NOMO-1 treated with DMSO at 0.1 percent for 48 hours (cell line): ENCODE data around the gene RAMP1.

ENCODE experiments used
- DNase-seq: peaks from one replicate; lab custom pipeline; 2025; ENCODE audit not compliant: unreplicated experiment; lab: John Stamatoyannopoulos, UW

RAMP1 gene

DNA sequence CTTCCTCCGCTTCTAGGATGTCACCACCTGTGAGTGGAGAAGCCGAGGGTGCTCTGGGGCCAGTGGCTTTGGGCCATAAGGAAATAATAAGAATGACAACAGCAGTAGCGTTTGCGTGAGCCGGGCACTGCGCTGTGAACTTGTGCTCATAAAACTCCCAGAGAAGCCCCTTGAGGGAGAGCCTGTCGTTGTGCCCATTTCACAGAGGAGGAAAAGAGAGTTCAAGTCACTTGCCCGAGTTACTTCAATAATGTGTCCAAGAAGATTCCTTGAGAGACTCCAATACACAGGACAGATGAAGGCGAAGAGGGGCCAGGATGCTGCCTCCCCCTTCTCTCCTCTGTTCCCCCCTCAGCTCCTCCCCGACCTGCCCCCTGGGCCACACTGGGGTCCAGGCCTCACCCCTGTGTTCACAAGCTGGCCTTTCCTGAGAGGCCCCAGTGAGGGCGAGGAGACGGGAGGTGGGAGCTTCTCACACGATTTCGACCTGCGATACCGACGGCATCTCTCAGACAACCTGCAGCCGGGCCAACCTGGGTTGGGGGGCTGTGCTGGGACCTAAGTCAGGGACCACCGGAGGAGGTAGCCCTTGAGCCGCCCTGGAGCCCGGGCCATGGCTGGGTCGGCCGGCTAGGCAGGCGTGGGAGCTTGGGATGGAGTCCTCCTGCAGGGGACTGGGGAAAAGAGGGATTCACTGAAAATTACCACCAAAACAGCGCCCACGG is 53.9 kb downstream of the RAMP1 start:
- no peak for DNase-seq

DNA sequence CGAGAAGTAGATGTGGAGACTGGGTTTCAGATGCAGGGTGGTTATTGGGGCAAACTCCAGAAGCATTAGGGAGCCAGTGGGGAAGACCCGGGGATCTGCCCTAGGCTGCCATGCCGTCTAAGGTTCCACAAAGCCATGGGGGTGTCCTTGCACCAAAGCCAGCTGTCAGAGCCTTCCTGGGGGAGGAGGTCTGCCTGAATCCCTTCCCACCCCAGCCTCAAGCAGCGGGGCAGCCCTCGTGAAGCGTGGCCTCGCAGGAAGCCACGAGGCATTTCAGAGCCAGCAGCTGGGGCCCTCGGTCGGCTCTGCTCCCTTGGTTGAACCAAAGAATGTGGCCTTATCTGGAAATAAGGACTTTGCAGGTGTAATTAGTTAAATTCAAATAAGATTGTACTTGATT is 56.2 kb downstream of the RAMP1 start:
- DNase-seq = no peak

DNA sequence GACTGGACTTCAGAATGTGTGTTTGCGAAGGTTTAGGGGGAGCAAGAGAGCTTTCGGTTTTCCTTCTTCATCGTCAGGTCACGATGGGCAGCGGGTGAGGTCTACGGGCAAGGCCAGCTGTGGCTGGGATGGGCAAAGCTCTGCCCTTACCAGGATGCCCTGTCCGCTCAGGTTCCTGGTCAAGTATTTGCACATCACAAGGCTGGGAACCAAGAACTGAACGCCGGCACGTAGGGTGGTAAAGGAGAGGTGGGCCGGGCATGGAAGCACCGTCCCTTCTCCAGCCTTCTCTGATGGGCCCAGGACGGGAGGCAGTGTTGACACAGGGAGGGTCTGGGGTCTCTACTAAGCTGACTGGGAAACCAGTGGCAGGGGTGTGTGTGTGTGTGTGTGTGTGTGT is 56.9 kb downstream of the RAMP1 start:
- no peak for DNase-seq

DNA sequence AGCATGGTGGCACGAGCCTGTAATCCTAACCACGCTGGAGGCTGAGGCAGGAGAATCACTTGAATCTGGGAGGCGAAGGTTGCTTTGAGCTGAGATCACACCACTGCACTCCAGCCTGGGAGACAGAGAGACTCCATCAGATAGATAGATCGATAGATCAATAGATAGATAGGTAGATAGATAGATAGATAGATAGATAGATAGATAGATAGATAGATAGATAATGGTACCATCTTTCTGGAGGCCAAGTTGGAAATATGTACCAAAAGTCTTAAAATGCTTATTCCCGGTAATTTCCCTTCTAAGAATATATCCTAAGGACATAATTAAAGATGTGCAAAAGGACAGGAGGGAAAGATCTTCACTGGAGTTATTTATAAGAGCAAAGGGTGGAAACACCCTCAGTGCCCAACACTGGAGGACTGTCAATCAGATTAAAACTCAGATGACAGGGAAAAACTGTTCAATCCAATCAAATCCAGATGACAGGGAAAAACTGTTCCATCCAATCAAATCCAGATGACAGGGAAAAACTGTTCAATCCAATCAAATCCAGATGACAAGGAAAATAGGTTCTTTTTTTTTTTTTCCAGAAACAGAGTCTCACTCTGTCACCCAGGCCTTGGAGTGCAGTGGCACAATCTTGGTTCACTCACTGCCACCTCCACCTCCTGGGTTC is 58.4 kb downstream of the RAMP1 start:
- DNase-seq = no peak

DNA sequence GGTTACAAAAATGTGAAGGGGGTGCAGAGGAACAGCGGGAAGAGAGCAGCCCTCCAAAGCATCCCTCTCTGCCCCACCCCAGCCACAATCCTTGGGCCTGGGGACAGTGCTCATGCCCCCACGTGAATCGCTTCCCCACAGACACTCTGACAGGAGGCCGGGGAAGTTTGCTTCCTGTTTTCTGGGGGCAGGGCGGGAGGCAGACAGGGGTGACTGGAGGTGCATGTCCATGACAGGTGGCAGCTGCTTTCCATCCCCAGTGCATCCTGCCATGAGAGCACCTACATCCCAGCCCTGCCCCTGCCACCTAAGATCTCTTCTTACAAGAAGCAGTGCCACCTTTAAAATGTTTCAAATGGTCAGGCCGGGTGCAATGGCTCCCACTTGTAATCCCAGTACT is 60.2 kb downstream of the RAMP1 start:
- DNase-seq = peak; percentile 12

DNA sequence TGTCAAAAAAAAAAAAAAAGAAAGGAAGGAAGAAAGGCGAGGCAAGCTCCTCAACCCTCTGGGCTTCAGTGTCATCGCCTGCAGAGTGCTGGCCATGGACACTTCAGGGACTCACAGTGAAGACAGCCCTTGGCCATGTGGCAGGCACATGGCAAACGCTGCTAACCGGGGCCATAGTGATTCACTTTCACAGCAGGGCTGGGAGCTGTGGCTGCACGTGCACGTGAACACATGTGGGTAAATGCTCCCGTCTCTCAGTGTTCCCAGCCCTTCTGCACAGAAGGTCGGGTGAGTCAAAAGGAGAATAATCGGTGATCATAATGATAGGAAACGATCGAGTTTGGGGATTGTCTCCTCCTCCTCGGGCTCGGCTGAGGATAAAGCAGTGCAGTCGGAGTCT is 61.2 kb downstream of the RAMP1 start:
- DNase-seq = no peak

DNA sequence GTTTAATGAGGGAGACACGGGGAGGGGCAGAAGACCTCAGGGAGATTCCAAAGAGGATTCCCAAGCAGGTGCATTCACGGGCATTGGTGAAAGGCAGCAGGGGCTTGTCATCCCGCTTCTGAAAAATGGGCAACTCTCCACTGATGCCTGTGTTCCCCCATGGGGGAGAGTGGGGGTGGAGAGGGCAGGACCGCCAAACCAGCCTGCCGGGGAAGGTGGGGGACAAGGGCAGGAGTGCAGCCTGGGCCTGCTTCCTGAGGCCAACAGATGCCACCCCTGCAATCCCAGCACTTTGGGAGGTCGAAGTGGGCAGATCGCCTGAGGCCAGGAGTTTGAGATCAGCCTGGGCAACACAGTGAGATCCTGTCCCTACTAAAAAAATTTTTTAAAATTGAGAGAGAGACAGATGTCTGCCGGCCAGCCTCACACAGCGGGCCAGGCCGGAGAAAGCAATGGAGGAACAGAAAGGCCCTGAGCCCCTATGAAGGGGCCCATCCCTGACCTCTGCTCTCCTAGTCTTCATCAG is 62.6 kb downstream of the RAMP1 start:
- DNase-seq = no peak

DNA sequence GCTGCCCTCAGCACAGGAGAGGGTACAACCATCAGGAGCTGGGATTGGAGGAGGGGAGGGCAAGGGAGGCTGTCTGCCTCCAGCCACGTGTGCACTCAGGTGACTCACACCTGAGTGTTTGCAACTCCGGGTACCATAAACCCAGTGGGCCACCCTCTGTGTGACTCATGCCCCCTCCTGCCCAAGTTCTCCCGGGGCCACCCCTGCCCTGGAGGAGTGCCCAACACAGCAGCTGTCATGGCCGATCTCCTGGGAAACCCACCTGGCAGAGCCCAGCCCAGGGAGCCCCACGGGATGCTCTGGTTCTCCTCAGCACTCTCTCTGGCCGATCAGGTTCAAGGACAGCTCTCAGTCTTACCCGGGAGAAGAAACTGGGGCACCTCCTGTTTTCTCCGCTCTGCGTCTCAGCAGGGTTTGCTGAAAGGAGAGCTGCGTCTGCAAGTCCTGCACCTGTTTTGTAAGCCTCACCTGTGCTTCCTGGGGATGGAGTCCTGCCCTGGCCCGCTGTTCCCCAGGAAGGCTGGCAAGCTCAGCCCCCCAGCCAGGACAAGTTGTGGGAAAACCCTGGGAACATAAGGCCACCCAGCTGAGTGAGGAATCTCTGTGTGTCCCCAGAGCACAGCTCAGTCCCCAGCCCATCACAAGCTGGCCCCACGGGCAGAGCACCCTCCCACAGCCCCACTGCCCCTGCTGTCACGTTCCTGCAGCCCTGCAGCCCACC is 63.4 kb downstream of the RAMP1 start:
- DNase-seq = no peak

DNA sequence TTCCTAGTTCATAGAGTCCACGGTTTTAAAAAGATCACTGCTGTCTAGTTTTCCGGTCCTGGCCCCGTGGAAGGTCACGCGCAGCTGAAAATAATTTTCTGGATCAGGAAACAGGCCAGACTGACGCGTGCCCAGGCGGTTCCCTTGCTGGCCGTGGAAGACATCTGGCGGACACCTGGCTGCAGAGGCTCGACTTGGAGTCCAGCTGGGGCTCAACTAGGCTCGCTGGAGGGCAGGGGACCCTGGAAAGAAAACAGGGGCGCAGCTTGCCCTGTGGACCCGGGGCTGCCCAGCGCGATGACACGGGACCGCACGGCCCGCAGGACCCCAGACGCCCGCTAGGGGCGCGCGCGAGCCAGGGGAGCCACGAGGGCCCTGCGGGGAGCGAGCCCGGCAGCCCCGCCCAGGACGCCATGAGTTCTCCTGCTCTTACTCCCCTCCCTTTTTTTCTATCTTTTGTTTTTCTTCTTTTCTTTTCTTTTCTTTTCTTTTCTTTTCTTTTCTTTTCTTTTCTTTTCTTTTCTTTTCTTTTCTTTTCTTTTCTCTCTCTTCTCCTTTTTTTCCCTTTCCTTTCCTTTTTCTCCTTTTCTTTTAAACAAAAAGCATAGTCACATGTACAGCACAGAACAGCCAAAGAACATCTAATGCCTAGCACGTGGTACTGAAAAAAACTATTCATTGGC is 64.2 kb downstream of the RAMP1 start:
- DNase-seq = peak; percentile 44

DNA sequence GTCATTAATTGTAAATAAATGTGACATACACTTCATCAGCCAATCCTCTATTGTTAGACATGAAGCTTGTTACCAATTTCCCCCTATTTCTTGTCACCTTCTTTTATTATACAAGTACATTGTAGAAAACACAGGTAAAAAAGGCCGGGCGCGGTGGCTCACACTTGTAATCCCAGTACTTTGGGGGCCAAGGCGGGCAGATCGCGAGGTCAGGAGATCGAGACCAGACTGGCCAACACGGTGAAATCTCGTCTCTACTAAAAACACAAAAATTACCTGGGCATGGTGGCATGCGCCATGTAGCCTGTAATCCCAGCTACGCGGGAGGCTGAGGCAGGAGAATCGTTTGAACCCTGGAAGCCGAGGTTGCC is 64.7 kb downstream of the RAMP1 start:
- DNase-seq = no peak

DNA sequence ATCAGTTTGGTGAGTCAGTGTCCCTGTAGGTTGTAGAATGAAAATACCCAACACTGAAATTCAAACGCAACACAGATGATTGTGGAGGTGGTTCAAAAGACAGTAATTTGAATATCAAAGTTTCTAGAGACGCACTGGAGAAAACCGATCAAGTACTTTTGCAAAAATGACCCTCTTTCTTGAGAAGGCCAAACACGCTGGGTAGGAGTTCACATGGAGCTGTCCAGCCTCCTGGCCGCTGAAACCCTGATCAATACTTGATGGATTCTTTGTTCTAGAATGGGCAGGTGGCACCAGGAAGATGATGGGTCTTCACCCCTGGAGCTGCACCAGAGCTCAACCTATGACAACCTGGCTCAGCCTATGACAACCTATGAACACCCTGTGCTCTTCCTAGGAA is 67.7 kb downstream of the RAMP1 start:
- no peak for DNase-seq

DNA sequence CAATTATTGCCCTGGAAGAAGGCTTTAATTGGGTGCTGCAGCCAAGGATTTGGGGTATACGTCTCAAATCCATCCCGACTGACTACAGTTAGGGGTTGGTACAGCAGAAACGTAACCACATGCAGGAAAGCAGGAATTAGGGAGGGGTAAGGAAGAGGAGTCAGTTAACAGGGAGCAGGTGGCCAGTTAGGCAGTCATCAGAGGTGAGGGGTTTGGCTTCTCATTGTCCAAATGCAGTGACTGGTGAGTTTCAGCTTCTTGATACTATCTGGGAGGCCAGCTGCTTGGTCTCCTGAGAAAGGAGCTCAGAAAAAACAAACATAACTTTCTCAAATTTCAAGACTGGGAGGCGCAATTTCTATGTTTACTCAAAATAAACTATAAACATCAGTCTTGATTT is 68.6 kb downstream of the RAMP1 start:
- DNase-seq = no peak

DNA sequence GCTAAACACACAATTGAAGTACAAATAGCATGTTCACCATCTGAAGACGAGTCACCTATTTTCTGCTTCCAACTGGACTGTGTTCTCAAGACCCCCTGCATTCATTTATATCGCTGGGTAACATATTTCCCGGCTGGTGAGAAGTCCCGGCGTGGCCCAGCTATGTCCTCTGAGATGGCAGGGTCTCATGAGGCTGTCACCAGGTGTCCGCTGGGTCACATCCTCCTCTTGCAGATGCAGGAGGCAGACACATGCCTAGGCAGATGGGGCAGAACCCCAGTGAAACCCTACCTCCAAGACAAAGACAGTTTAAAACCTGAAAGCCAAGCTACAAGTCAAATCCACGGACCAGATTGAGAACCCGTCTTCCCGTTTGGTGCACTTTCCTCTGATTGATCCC is 70.6 kb downstream of the RAMP1 start:
- DNase-seq = no peak

DNA sequence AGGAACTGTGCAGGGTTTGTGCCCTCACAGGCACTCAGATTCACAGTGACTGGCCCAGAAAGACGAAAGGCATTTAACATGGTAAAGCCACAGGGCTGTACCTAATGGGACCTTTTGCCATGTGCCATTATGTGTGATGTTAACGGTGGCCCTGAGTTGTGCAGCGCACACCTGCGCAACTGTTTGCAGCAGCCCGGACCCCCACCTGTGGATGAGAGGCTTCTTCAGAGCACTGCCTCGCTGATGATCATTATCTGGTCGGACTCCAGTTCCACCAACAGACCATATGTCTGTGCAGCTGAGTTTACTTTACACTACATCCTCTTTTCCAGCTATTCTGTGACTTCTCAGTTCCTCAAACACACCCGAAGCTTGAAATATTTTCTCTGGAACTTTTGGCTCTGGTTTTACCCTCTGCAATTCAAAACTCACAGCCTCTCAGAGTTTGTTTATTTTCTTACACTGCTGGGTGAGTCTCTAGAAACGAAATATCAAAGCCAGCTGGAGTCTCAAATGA is 71.8 kb downstream of the RAMP1 start:
- DNase-seq = peak; percentile 82

DNA sequence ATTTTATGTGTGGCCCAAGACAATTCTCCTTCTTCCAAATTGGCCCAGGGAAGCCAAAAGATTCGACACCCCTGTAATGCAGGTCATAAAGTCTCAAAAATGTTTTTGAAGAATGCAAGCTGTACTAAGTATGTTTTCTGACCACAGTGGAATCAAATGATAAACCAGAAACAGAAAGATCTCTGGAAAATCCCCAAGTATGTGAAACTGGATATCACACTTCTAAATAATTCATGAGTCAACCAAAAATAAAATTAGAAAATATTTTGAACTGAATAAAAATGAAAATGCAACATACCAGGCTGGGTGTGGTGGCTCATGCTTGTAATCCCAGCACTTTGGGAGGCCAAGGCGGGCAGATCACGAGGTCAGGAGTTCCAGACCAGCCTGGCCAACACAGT is 73.3 kb downstream of the RAMP1 start:
- DNase-seq = no peak

DNA sequence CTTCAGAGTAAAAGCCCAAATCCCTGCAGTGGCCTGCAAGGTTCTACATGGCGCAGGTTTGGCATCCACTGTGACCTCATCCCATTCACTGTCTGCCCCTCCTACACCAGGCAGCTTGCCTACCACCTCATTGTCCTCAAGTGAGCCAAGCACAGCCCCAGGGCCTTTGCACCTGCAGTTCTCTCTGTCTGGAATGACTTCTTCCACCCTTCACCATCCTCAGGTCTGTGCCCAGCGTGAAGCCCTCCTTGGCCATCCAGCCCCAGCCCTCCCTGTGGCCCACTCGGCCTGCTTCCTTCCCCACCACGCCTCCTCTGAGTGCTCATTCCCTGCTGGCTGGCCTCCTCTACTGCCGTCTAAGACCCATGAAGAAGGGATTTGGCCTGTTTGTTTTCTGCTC is 74.8 kb downstream of the RAMP1 start:
- DNase-seq = no peak

DNA sequence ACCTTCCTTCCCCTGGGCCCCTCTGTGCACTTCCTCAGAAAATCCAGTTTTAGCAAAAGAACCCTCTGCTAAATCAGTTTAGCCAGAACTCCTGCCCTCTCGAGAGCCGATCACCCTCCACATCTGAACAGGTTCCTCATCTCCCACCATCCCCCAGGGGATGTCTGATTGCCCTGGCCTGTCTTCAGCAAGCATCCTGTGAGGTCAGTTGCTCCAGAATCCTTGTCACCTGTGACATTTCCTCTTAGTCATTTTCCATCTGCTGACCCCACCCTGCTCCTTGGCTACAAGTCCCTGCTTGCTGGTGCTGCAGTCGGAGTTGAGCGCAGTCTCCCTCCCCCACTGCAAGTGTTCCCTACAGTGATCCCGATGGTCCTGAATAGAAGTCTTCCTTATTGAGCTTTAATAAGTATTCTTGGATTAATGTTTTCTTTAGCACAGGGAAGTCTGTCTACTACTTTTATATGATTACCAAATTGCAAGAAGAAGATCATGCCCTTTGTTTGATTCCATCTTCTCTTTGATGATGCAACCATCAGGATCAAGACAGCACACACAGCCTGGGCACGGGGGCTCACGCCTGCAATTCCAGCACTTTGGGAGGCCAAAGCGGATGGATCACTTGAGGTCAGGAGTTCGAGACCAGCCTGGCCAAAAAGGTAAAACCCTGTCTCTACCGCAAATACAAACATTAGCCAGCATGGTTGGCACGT is 76.5 kb downstream of the RAMP1 start:
- no peak for DNase-seq

DNA sequence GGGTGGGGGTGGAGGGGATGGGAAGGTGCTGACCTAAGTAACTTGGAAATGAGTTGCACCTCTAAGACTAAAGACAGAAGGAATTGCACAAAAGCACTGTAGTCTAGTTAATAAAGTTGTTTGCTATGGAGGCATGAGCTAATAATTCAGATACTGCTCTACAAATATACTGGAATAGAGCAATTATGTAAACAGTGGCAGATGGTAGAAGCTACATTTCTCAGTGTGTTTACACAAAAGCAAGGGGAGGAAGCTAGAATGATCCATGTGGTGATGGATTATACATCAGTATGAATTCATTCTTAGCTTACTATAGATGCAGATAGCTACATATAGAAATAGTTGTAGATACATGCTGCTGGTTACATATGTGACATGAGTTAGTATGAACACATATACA is 79.8 kb downstream of the RAMP1 start:
- no peak for DNase-seq

DNA sequence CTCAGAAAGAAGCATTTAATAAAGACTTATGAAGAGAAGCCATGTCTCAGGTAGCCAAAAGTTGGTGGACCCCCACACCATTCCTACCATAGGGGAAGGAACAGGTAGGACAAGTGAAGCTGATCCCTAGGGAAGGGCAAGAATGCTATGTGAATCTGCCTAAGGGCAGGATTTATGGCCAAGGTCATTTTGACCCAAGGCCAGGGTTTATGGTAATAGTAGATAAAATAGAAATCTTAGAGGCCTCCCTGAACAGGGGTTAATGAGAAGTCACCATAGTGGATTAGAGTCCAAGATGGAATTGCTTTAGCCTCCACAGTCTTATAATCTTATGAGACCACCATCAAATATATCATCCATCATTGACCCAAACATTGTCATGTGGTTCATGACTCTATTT is 81.4 kb downstream of the RAMP1 start:
- no peak for DNase-seq

DNA sequence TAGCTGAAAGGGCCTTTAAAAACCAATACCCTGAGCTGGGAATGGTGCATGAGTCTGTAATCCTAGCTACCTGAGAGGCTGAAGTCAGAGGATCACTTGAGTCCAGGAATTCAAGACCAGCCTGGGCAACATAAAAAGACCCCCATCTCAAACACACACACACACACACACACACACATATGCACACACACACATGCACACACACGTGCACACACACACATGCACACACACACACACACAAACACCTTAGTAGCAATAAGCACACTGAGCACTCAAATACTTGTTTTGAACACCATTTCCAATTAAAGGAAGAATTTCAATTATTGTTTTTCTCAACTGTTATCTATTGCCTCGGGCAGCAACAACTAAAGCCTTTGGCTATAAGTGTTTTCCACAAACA is 81.8 kb downstream of the RAMP1 start:
- DNase-seq = no peak

DNA sequence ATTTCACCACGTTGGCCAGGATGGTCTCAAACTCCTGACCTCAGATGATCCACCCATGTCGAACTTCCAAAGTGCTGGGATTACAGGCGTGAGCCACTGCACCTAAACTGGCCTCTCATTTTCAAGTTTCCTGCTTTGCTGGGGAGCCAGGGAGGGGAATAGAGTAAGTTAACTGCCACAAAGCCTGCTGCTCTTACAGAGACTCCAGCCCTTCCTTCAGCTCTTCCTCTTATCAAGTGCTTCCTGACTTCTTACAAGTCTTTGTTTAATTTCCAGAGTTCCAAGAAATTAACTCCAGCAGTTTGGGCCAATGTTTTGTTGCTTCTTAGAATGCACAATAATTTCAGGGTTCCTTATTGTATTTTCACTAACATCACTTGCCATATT is 83.1 kb downstream of the RAMP1 start:
- no peak for DNase-seq
